ENCODE results near the gene CNN2.

Gene CNN2

DNA sequence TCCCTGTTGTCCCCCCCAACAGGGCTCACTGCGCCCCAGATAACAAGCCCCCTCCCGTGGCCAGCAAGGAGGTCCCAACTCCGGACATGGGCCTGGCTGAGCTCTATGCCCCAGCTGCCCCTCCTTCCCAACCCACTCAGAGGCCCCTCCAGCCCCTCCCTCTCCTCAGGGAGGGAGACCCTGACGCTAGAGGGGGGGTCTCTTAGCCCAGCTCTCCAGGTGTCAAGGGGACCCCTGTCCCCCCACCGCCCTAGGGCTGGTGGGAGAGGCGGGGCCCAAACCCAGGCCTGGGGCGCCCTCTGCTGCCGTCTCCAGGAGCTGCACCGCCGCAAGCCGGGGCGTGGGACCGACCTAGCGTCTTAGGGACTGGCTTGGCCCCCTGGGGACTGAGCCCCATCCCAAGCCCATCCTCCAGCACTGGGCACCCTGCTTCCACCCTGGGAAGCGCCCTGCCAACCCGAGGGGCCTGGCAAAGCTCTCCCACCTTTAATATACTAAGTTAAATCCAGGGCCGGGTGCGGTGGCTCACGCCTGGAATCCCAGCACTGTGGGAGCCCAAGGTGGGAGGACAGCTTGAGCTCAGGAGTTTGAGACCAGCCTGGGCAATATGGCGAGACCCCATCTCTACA lies 24.8 kb upstream of the CNN2 start:
- peak; percentile 54 for DNase-seq
- H3K36me3 Mint-ChIP-seq = peaks cover 11 to 14% of the 10 kb centered on the region in 2 donors
- H3K4me3 Mint-ChIP-seq = peak overlapping the region in 1 of 2 donors; percentile 73
- H3K27me3 Mint-ChIP-seq = peaks cover 31 to 51% of the 10 kb centered on the region in 2 donors
- peak; percentile 65 to 70 for ATAC-seq (replicated peaks)
- peaks cover 18 to 22% of the 10 kb centered on the region in 2 donors for H3K4me1 Mint-ChIP-seq
- H3K27ac Mint-ChIP-seq = no peak overlapping the region
- peaks cover 0 to 4% of the 10 kb centered on the region in 2 donors for H3K9me3 Mint-ChIP-seq

DNA sequence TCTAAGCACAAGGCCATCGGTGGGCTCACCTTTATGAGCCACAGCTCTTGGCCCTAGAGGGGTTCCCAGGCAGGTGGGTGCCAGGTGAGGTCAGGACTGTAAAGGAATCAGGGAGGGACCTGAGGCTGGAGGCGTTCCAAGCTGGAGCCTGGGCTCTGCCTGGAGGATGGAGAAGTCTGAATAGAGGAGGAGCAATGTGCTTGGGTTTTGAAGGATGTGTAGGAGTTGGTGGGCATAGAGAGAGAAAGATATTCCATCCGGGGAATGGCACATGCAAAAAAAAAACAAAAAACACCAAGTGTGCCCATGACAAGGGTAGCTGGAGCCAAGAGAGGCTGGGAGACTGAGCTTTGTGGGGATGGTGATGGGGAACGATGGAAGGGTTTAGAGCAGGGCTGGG lies 23.8 kb upstream of the CNN2 start:
- ATAC-seq (replicated peaks) (no peak), DNase-seq (no peak)
- Mint-ChIP-seq H3K4me1 (peaks cover 23 to 28% of the 10 kb centered on the region in 2 donors), H3K27me3 (peaks cover 27 to 41% of the 10 kb centered on the region in 2 donors), H3K9me3 (peaks cover 0 to 4% of the 10 kb centered on the region in 2 donors), H3K4me3 (no peak overlapping the region), H3K27ac (peak overlapping the region; percentile 21), H3K36me3 (peaks cover 17 to 21% of the 10 kb centered on the region in 2 donors)

DNA sequence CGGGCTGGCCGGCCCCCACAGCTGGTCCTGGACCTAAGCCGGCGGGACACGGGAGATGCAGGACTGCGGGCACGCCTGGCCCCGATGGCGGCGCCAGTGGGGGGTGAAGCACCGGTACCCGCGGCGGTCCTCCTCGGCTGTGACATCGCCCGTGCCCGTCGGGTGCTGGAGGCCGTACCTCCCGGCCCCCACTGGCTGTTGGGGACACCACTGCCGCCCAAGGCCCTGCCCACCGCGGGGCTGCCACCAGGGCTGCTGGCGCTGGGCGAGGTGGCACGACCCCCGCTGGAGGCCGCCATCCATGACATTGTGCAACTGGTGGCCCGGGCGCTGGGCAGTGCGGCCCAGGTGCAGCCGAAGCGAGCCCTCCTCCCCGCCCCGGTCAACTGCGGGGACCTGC lies 23.1 kb upstream of the CNN2 start:
- H3K9me3 Mint-ChIP-seq = peaks cover 0 to 4% of the 10 kb centered on the region in 2 donors
- H3K36me3 Mint-ChIP-seq = peaks cover 17 to 23% of the 10 kb centered on the region in 2 donors
- H3K27me3 Mint-ChIP-seq = peaks cover 21 to 34% of the 10 kb centered on the region in 2 donors
- H3K27ac Mint-ChIP-seq = no peak overlapping the region
- DNase-seq (no peak), ATAC-seq (replicated peaks) (no peak)
- H3K4me3 Mint-ChIP-seq = no peak overlapping the region
- H3K4me1 Mint-ChIP-seq = peaks cover 23 to 28% of the 10 kb centered on the region in 2 donors

DNA sequence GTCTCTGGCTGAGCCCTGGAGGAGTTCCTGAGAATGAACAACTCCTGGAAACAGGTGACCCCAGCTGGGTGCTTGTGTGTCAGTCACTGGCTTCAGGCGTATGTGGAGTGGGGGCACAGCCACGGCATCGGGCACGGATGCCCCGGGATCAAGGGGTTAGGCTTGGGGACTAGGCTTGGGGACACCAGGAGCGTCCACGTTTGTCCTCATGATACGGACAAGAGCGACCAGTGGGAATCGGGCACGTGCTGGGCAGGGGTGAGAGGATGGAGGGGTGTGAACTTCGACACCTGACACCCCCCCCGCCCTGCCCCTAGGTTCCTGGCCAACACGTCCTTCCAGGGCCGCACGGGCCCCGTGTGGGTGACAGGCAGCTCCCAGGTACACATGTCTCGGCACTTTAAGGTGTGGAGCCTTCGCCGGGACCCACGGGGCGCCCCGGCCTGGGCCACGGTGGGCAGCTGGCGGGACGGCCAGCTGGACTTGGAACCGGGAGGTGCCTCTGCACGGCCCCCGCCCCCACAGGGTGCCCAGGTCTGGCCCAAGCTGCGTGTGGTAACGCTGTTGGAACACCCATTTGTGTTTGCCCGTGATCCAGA lies 22.1 kb upstream of the CNN2 start:
- peaks cover 14 to 26% of the 10 kb centered on the region in 2 donors for H3K27me3 Mint-ChIP-seq
- ATAC-seq (replicated peaks) = no peak
- DNase-seq = no peak
- H3K9me3 Mint-ChIP-seq = peaks cover 0 to under 1% of the 10 kb centered on the region in 2 donors
- peaks cover 19 to 22% of the 10 kb centered on the region in 2 donors for H3K4me1 Mint-ChIP-seq
- H3K27ac Mint-ChIP-seq = peak overlapping the region; percentile 63
- H3K36me3 Mint-ChIP-seq = peaks cover 17 to 23% of the 10 kb centered on the region in 2 donors
- H3K4me3 Mint-ChIP-seq = no peak overlapping the region

DNA sequence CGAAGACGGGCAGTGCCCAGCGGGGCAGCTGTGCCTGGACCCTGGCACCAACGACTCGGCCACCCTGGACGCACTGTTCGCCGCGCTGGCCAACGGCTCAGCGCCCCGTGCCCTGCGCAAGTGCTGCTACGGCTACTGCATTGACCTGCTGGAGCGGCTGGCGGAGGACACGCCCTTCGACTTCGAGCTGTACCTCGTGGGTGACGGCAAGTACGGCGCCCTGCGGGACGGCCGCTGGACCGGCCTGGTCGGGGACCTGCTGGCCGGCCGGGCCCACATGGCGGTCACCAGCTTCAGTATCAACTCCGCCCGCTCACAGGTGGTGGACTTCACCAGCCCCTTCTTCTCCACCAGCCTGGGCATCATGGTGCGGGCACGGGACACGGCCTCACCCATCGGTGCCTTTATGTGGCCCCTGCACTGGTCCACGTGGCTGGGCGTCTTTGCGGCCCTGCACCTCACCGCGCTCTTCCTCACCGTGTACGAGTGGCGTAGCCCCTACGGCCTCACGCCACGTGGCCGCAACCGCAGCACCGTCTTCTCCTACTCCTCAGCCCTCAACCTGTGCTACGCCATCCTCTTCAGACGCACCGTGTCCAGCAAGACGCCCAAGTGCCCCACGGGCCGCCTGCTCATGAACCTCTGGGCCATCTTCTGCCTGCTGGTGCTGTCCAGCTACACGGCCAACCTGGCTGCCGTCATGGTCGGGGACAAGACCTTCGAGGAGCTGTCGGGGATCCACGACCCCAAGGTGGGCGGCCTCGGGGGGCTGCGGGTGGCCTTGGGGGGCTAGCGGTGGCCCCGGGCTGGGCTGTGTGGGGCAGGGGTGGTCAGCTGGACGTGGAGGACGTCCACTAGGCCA lies 21.4 kb upstream of the CNN2 start:
- H3K27me3 Mint-ChIP-seq = peaks cover 11 to 24% of the 10 kb centered on the region in 2 donors
- peaks cover 19 to 30% of the 10 kb centered on the region in 2 donors for H3K36me3 Mint-ChIP-seq
- H3K4me1 Mint-ChIP-seq = peaks cover 19 to 21% of the 10 kb centered on the region in 2 donors
- H3K4me3 Mint-ChIP-seq = peak overlapping the region in 1 of 2 donors; percentile 40
- H3K9me3 Mint-ChIP-seq = no peaks in the 10 kb centered on the region
- no peak for DNase-seq
- ATAC-seq (replicated peaks) = no peak
- H3K27ac Mint-ChIP-seq = peak overlapping the region; percentile 10

DNA sequence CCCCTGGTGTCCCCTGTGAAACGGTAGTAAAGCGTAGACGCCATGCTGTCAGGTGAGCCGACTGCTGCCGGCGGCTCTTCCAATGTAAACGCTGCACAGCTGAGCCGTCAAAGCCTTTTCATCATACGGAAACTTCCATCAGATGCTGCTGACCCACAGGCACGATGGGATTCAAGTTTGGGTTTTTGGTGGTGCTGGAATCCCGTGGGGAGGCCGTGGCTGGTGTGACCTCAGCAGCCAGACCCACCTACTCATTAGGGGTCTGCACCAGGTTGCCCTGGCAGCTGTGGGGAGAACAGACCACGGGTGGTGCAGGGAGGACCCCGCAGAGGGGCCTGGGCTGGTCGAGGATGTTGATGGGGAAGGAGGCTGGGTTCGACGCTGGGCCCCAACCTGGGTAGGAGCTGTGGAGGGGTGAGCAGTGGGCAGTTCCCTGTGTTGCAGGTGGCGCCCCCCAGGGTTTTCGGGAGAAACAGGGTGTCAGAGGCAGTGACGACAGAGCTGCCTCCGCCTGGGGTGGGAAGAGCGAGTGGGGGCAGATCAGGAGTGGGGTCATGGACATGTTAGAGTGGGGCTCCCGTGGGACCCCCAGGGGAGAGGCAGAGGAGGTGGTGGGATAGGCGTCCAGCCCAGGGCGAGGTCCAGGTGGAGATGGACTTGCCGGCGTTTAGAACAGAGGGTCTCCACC lies 19.6 kb upstream of the CNN2 start:
- Mint-ChIP-seq H3K36me3 (peaks cover 24 to 36% of the 10 kb centered on the region in 2 donors), H3K27ac (peak overlapping the region; percentile 92), H3K4me1 (peaks cover 12 to 15% of the 10 kb centered on the region in 2 donors), H3K27me3 (peaks cover 6 to 13% of the 10 kb centered on the region in 2 donors), H3K9me3 (no peaks in the 10 kb centered on the region), H3K4me3 (no peak overlapping the region)
- DNase-seq = no peak
- ATAC-seq (replicated peaks) = no peak

GRCh38 chr19:1007399-1008251 lies 18.8 kb upstream of the CNN2 start:
- no peak overlapping the region for H3K4me3 Mint-ChIP-seq
- peaks cover 24 to 34% of the 10 kb centered on the region in 2 donors for H3K36me3 Mint-ChIP-seq
- no peaks in the 10 kb centered on the region for H3K9me3 Mint-ChIP-seq
- H3K4me1 Mint-ChIP-seq = peaks cover 12% of the 10 kb centered on the region in 2 donors
- ATAC-seq (replicated peaks) (no peak), DNase-seq (no peak)
- H3K27me3 Mint-ChIP-seq = peaks cover 3 to 9% of the 10 kb centered on the region in 2 donors
- H3K27ac Mint-ChIP-seq = peak overlapping the region; percentile 92

- peaks cover 0 to 6% of the 10 kb centered on the region in 2 donors for H3K27me3 Mint-ChIP-seq
- peaks cover 12% of the 10 kb centered on the region in 2 donors for H3K4me1 Mint-ChIP-seq
- no peak for ATAC-seq (replicated peaks)
- H3K9me3 Mint-ChIP-seq = no peaks in the 10 kb centered on the region
- H3K4me3 Mint-ChIP-seq = no peak overlapping the region
- DNase-seq = no peak
- peak overlapping the region; percentile 42 for H3K27ac Mint-ChIP-seq
- H3K36me3 Mint-ChIP-seq = peaks cover 24 to 32% of the 10 kb centered on the region in 2 donors
Observed at GRCh38 chr19:1008268-1009040, 18.0 kb upstream of the CNN2 start.

GRCh38 chr19:1009041-1009980 lies 17.1 kb upstream of the CNN2 start:
- no peak for DNase-seq
- ATAC-seq (replicated peaks) = no peak
- Mint-ChIP-seq H3K36me3 (peaks cover 21 to 35% of the 10 kb centered on the region in 2 donors), H3K27ac (no peak overlapping the region), H3K4me3 (no peak overlapping the region), H3K9me3 (no peaks in the 10 kb centered on the region), H3K27me3 (peaks cover 0 to under 1% of the 10 kb centered on the region in 2 donors), H3K4me1 (peaks cover 10 to 12% of the 10 kb centered on the region in 2 donors)

GRCh38 chr19:1009981-1010538 lies 16.3 kb upstream of the CNN2 start:
- no peaks in the 10 kb centered on the region for H3K27me3 Mint-ChIP-seq
- H3K4me1 Mint-ChIP-seq = peaks cover 10% of the 10 kb centered on the region in 2 donors
- H3K27ac Mint-ChIP-seq = no peak overlapping the region
- no peak for ATAC-seq (replicated peaks)
- H3K9me3 Mint-ChIP-seq = no peaks in the 10 kb centered on the region
- no peak overlapping the region for H3K4me3 Mint-ChIP-seq
- peaks cover 20 to 34% of the 10 kb centered on the region in 2 donors for H3K36me3 Mint-ChIP-seq
- DNase-seq = no peak

DNA sequence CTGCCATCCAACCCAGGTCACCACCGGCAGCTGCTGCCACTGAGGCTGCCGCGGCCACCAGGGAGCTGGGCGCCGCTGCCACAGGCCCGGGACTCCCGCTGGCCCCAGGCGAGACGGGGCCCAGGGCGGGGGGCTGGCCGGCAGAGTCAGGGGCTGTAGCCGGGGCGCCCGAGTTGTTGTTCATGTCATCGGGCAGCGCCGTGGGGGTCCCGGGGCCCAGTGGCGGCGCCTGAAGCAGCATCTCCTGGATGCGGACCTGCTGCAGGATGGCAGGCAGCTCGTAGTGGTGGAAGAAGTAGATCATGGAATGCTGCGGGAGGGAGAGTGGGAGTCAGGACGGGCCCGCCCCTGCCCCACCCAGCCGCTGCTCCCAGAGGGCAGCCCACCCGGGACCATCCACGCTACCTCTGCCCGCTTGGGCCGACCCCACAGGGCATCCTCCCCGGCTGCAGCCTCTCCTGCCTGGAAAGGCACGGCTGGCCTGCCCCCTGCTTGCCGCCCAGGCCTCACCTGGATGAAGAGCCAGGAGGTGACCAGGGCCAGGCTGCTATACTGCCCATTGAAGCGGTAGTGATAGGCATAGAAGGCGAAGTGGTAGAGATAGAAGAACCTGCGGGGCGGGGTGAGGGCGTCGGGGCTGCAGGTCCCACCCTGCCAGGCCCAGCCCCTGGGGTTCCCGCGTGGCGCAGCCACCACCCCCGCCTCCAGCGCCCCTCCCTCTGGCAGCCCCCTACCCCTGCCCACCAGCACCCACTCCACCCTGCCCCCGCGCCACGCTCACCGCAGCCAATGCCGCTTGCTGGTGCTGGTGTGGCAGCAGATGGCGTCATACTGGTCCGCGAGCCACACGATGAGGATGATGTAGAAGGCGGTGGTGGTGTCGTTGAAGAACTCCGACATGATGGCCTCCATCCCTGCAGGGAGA lies 15.6 kb upstream of the CNN2 start:
- Mint-ChIP-seq H3K4me1 (peaks cover 10% of the 10 kb centered on the region in 2 donors), H3K27ac (no peak overlapping the region), H3K9me3 (no peaks in the 10 kb centered on the region), H3K27me3 (no peaks in the 10 kb centered on the region), H3K4me3 (no peak overlapping the region), H3K36me3 (peaks cover 18 to 31% of the 10 kb centered on the region in 2 donors)
- no peak for ATAC-seq (replicated peaks)
- DNase-seq = no peak
